Mesothelial cell of epicardium (in vitro differentiated cells): ENCODE data around the gene ANGPTL4. TPM values are rescaled to one million over a fixed set of nuclear protein-coding genes. Genes with fewer than 3 reads are reported as not detected.
"Not testable (repeated sequence)": the region's sequence is repeated elsewhere in the genome, so short reads cannot be mapped to it uniquely, and the experiment has no call there.

Experiments
- DNase-seq, 2 experiments: peaks; one replicate each; pipeline ENCODE4 v3.0.0; 2021; ENCODE audit warnings: low spot score in 2 of 2; ENCODE audit not compliant: unreplicated experiment in 2 of 2
- H3K27ac Mint-ChIP-seq: 2 replicates; pipeline ENCODE4 v1.8.0; 2021; ENCODE audit warnings: mixed read lengths
- H3K27me3 Mint-ChIP-seq: 2 replicates; pipeline ENCODE4 v1.8.0; 2021; ENCODE audit warnings: low read depth, mixed read lengths
- H3K36me3 Mint-ChIP-seq: 2 replicates; pipeline ENCODE4 v1.8.0; 2021; ENCODE audit warnings: mixed read lengths
- H3K4me1 Mint-ChIP-seq: 2 replicates; pipeline ENCODE4 v1.8.0; 2021; ENCODE audit warnings: mixed read lengths
- H3K4me3 Mint-ChIP-seq: 2 replicates; pipeline ENCODE4 v1.8.0; 2021; ENCODE audit warnings: mild to moderate bottlenecking, moderate library complexity, mixed read lengths
- H3K9me3 Mint-ChIP-seq: 2 replicates; pipeline ENCODE4 v1.8.0; 2021; ENCODE audit warnings: mixed read lengths
- CTCF ChIP-seq: fragments of 200-600 bp; sonication (generic); IDR thresholded peaks from one replicate; pipeline ENCODE4 v1.5.0; 2021; ENCODE audit warnings: antibody characterized with exemption; ENCODE audit not compliant: unreplicated experiment
- total RNA-seq: library from RNA; stranded (reverse); gene quantifications from 3 replicates; pipeline ENCODE4 v1.2.1, GENCODE V29; 2021

Gene ANGPTL4
- total RNA-seq, 1 donor from 2014 or later = 3.7 TPM

GRCh38 chr19:8338835-8339234 lies 25.1 kb upstream of the ANGPTL4 start:
- Mint-ChIP-seq H3K4me1 (no peaks in the 10 kb centered on the region), H3K27me3 (peaks cover 75% of the 10 kb centered on the region), H3K9me3 (no peaks in the 10 kb centered on the region), H3K27ac (no peak overlapping the region), H3K4me3 (no peak overlapping the region), H3K36me3 (no peaks in the 10 kb centered on the region)
- no peak for DNase-seq
- TF ChIP-seq CTCF = no peak

- no peak for TF ChIP-seq CTCF
- no peak overlapping the region for H3K27ac Mint-ChIP-seq
- H3K27me3 Mint-ChIP-seq = peaks cover 75% of the 10 kb centered on the region
- DNase-seq = no peak
- H3K9me3 Mint-ChIP-seq = no peaks in the 10 kb centered on the region
- H3K36me3 Mint-ChIP-seq = no peaks in the 10 kb centered on the region
- no peaks in the 10 kb centered on the region for H3K4me1 Mint-ChIP-seq
- no peak overlapping the region for H3K4me3 Mint-ChIP-seq
Observed at GRCh38 chr19:8340341-8341096, 23.4 kb upstream of the ANGPTL4 start.

GRCh38 chr19:8341504-8341903 lies 22.5 kb upstream of the ANGPTL4 start:
- H3K36me3 Mint-ChIP-seq, H3K4me1 Mint-ChIP-seq, H3K9me3 Mint-ChIP-seq, H3K27ac Mint-ChIP-seq, DNase-seq, H3K4me3 Mint-ChIP-seq: not testable (repeated sequence)
- peaks cover 65% of the 10 kb centered on the region for H3K27me3 Mint-ChIP-seq

DNA sequence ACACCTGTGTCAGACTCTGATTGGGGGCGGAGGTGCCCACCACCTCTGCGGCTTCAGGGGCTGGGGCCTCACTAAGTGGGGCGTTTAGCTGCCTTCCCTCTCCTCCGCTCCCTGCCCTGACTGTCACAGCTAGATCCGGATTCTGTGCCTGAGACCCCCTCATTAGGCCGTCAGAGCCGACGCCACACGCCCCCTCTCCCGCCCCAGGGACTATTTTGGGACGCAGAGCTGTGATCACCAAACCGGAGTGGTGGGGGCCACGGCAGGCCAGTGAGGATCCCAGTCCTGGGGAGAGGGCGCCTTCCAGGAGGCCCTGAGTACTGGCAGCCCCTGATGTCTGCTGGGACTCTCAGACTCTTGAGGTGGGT lies 21.7 kb upstream of the ANGPTL4 start:
- no peaks in the 10 kb centered on the region for H3K4me1 Mint-ChIP-seq
- no peak overlapping the region for H3K27ac Mint-ChIP-seq
- DNase-seq = no peak
- peaks cover 59% of the 10 kb centered on the region for H3K27me3 Mint-ChIP-seq
- peak overlapping the region; percentile 8 for H3K4me3 Mint-ChIP-seq
- no peak for TF ChIP-seq CTCF
- no peaks in the 10 kb centered on the region for H3K9me3 Mint-ChIP-seq
- H3K36me3 Mint-ChIP-seq = no peaks in the 10 kb centered on the region

DNA sequence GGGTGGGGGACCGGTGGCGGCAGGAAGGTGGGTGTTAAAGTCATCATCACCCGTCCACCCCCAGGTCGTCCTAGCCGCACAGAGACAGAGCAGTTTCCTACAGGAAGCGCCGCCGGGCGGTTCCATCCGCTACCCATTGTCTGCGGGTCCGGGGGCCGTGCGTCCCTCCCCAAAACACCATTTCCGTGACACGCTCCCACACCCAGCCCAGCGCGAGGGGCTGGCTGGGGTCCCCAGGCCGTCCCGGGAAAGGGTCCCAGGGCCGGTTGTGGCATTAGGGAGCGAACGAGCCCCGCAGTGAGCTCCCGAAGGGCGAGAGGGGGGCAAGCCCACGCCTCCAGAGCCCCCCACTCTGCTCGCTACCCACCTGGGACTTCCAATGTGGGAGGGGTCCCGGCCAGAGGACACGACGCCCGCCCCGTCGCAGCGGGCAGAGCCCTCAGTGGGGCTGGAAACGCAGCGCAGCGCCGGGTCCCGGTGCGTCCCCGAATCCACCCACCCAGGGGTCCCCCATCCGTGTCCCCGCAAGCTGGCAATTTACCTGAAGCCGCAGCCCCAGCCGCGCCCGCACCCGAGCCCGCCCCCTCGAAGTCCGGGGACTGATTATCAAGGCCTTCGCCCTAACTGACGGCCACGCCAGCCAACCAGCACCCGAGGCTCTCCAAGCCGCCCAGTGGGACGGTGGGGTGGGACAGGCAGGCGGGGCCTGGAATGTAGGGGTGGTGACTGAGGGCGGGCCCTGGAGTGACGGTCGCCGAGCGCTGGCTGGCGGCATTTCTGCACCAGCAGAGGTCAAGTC lies 21.1 kb upstream of the ANGPTL4 start, which contains the start of gene KANK3:
TSS of gene KANK3 (minus strand) at position 579 of the 799 bp plus-strand sequence. CDS start 5,434 bp downstream, outside the sequence.
- H3K4me3 Mint-ChIP-seq = peak within 1 kb of the TSS; percentile 65
- no peaks in the 10 kb centered on the region for H3K4me1 Mint-ChIP-seq
- no peak for TF ChIP-seq CTCF
- H3K9me3 Mint-ChIP-seq = no peaks in the 10 kb centered on the region
- no peak within 1 kb of the TSS for H3K27ac Mint-ChIP-seq
- H3K27me3 Mint-ChIP-seq = peaks cover 53% of the 10 kb centered on the region
- DNase-seq = peak; percentile 86 to 88
- no peaks in the 10 kb centered on the region for H3K36me3 Mint-ChIP-seq

DNA sequence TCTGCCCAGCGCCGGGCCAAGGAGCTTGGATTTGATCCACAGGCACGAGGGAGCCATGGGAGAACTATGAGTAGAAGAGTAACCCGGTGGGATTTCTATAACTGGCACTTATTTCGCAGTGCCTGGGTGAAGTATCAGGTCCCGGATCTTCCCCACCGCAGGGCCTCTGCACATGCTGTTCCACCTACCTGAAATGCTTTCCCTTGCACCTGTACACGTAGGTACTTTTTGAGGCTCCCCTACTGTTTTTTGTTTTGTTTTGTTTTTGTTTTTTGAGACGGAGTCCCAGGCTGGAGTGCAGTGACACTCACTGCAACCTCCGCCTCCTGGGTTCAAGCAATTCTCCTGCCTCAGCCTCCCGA lies 20.5 kb upstream of the ANGPTL4 start:
- Mint-ChIP-seq H3K27ac (no peak overlapping the region), H3K27me3 (peaks cover 47% of the 10 kb centered on the region), H3K4me3 (peak overlapping the region; percentile 65), H3K36me3 (no peaks in the 10 kb centered on the region), H3K4me1 (no peaks in the 10 kb centered on the region), H3K9me3 (no peaks in the 10 kb centered on the region)
- DNase-seq = no peak
- no peak for TF ChIP-seq CTCF

- not testable (repeated sequence) for H3K27ac Mint-ChIP-seq, H3K9me3 Mint-ChIP-seq, H3K4me3 Mint-ChIP-seq, H3K27me3 Mint-ChIP-seq, DNase-seq, H3K36me3 Mint-ChIP-seq
- H3K4me1 Mint-ChIP-seq = peaks cover 15% of the 10 kb centered on the region
Observed at GRCh38 chr19:8349629-8350372, 14.2 kb upstream of the ANGPTL4 start.
